Osteocyte (in vitro differentiated cells): Measurements from ENCODE around the gene PRCD. TPM values are rescaled to one million over a fixed set of nuclear protein-coding genes. Genes with fewer than 3 reads are reported as not detected.

ENCODE experiments used
- DNase-seq: peaks from one replicate; pipeline ENCODE4 v3.0.0; 2021; ENCODE audit warnings: mixed read lengths; ENCODE audit not compliant: unreplicated experiment; ENCODE audit errors: extremely low spot score
- H3K27ac Mint-ChIP-seq: one replicate; pipeline ENCODE4 v1.8.0; 2021; ENCODE audit warnings: mild to moderate bottlenecking, mixed read lengths; ENCODE audit not compliant: unreplicated experiment
- H3K27me3 Mint-ChIP-seq: one replicate; pipeline ENCODE4 v1.8.0; 2021; ENCODE audit warnings: mixed read lengths; ENCODE audit not compliant: unreplicated experiment
- H3K36me3 Mint-ChIP-seq: one replicate; pipeline ENCODE4 v1.8.0; 2021; ENCODE audit warnings: mixed read lengths; ENCODE audit not compliant: unreplicated experiment
- H3K4me1 Mint-ChIP-seq: one replicate; pipeline ENCODE4 v1.8.0; 2021; ENCODE audit warnings: mixed read lengths; ENCODE audit not compliant: unreplicated experiment
- H3K4me3 Mint-ChIP-seq: one replicate; pipeline ENCODE4 v1.8.0; 2021; ENCODE audit warnings: mild to moderate bottlenecking, moderate library complexity, mixed read lengths; ENCODE audit not compliant: unreplicated experiment
- H3K9me3 Mint-ChIP-seq: one replicate; pipeline ENCODE4 v1.8.0; 2021; ENCODE audit warnings: mixed read lengths; ENCODE audit not compliant: unreplicated experiment
- total RNA-seq: library from RNA; stranded (reverse); gene quantifications from 2 replicates; pipeline ENCODE4 v1.2.1, GENCODE V29; 2021
- TF ChIP-seq, protein P1 (sequence below): fragments of 200-600 bp; sonication (generic); IDR thresholded peaks from 2 replicates; pipeline ENCODE4 v1.5.0; 2021; ENCODE audit warnings: antibody characterized with exemption, mild to moderate bottlenecking, moderate library complexity

PRCD gene
- total RNA-seq, 1 donor from 2014 or later: 1.3 TPM

DNA sequence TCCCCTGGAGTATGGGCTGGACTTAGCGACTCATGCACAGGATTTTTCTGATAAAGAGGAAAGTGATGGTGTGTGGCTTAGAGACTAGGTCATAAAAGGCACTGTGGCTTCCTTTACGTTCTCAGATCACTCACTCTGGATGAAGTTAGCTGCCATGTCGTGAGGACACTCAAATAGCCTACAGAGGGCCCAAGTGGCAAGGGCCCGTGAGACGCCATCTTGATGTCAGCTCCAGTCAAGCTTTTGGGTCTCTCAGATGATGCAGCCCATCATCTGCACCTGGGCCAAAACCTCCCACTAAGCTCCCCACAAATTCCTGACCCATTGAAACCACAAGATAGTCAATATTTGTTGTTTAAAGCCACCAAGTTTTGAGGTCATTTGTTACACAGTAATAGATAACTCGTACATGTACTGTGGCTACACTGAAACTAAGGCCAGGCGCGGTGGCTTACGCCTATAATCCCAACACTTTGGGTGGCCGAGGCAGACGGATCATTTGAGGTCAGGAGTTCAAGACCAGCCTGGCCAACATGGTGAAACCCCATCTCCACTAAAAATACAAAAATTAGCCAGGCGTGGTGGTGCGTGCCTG lies 31.1 kb downstream of the PRCD start:
- no peak overlapping the region for H3K4me3 Mint-ChIP-seq

DNA sequence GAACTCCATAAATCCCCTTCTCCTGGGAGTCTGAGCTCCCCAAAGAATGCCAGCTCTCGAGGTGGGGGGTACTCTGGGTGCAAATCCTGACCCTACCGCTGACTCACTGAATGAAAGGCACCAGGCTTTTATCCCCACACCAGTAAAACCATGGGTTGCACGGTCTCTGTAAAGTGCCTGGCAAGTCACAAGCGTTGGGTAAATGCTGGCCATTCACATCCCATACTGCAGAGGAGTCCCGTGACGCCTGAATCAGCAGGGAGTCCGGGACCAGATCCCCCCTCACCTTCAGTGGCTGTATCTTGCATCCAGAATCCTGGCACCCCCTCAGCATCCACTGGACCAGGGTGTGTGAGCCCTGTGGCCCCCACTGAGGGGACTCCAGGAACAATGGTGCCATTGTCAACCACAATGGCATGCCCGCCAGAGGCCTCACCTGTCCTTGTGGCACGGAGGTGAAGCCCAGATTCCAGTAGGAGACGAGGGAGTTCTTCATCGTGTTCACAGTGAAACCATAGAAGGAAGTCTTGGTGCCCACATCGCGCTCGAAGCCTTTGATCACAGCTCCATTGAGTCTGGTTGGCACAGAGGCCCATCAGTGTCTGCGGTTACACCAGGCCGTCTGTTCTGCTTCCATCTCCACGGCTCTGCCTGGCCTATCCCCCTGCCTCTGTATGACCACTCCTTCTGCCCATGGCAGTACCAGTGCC lies 32.5 kb downstream of the PRCD start:
- Mint-ChIP-seq H3K9me3 (no peaks in the 10 kb centered on the region), H3K27me3 (no peaks in the 10 kb centered on the region), H3K4me1 (peaks cover 10% of the 10 kb centered on the region), H3K36me3 (no peaks in the 10 kb centered on the region), H3K27ac (no peak overlapping the region), H3K4me3 (no peak overlapping the region)
- TF ChIP-seq, protein P1, sequence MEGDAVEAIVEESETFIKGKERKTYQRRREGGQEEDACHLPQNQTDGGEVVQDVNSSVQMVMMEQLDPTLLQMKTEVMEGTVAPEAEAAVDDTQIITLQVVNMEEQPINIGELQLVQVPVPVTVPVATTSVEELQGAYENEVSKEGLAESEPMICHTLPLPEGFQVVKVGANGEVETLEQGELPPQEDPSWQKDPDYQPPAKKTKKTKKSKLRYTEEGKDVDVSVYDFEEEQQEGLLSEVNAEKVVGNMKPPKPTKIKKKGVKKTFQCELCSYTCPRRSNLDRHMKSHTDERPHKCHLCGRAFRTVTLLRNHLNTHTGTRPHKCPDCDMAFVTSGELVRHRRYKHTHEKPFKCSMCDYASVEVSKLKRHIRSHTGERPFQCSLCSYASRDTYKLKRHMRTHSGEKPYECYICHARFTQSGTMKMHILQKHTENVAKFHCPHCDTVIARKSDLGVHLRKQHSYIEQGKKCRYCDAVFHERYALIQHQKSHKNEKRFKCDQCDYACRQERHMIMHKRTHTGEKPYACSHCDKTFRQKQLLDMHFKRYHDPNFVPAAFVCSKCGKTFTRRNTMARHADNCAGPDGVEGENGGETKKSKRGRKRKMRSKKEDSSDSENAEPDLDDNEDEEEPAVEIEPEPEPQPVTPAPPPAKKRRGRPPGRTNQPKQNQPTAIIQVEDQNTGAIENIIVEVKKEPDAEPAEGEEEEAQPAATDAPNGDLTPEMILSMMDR: no peak
- no peak for DNase-seq

More for the DNA sequence above, 31.1 kb downstream of the PRCD start:
- Mint-ChIP-seq H3K4me1 (peaks cover 12% of the 10 kb centered on the region), H3K9me3 (no peaks in the 10 kb centered on the region), H3K27me3 (no peaks in the 10 kb centered on the region), H3K36me3 (peaks cover 4% of the 10 kb centered on the region), H3K27ac (no peak overlapping the region)
- TF ChIP-seq, protein P1: no peak
- DNase-seq: no peak

DNA sequence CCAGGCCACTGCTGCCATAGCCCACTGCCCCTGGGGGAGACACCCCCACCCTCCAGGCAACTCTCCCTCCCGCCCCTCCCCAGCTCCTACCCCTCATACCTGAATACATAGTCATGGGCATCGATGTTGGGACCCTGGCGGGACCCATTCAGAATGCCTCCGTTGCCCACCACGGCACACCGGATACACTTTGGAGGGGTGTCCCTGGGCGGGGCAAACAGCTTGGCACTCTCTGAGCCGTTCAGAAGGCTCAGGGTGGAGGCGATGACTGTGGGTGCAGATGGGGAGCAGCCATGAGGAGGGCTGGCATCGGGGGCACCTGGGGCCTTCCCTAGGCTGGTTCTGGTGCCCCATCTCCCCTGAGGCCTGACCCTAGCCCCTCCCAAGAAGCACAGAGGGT lies 33.3 kb downstream of the PRCD start:
- Mint-ChIP-seq H3K27ac (no peak overlapping the region), H3K4me1 (peaks cover 7% of the 10 kb centered on the region), H3K4me3 (no peak overlapping the region), H3K9me3 (no peaks in the 10 kb centered on the region), H3K27me3 (no peaks in the 10 kb centered on the region), H3K36me3 (no peaks in the 10 kb centered on the region)
- TF ChIP-seq, protein P1: no peak
- no peak for DNase-seq

DNA sequence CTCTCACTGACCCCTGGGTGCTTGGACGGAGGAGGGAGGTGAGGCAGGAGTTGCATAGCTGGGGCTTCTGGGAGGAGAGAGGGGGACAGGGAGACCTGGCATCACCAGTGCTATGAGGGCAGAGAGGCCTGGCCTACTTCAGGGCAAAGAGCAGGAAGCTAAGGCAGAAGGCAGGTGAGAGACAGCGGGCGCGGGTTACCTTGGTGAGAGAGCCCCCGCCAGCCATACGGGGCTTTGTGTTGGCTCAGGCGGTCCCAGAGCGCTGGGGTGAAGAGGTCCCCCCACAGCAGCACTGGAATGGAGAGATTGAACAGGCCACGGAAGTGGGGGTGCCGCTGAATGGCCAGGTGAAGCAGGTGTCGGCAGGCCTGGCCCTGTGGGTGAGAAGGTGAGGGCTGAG lies 34.3 kb downstream of the PRCD start:
- Mint-ChIP-seq H3K4me3 (no peak overlapping the region), H3K36me3 (no peaks in the 10 kb centered on the region), H3K9me3 (no peaks in the 10 kb centered on the region), H3K4me1 (peaks cover 9% of the 10 kb centered on the region), H3K27ac (no peak overlapping the region), H3K27me3 (no peaks in the 10 kb centered on the region)
- TF ChIP-seq, protein P1: no peak
- DNase-seq: no peak

DNA sequence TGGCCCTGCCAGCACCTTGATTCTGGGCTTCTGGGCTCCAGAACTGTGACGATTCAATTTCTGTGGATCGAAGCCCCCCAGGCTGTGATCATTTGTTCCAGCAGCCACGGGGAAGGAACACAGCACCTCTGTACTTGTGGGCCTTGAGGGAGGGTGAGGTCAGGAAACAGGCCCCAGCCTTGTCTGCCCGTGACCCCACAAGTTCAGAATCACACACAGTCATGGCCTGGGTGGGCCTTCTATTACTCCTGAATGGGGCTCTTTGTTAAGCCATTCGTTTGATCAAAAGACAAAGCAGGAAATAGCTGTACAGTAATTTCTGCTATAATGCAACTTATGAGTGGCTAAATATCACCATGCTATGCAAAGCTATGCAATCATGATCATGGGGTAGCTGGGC lies 35.7 kb downstream of the PRCD start:
- Mint-ChIP-seq H3K9me3 (no peaks in the 10 kb centered on the region), H3K27ac (no peak overlapping the region), H3K36me3 (no peaks in the 10 kb centered on the region), H3K4me1 (peaks cover 12% of the 10 kb centered on the region), H3K4me3 (no peak overlapping the region), H3K27me3 (no peaks in the 10 kb centered on the region)
- TF ChIP-seq, protein P1: no peak
- no peak for DNase-seq
